ENCODE data around the gene VBP1.

DNA sequence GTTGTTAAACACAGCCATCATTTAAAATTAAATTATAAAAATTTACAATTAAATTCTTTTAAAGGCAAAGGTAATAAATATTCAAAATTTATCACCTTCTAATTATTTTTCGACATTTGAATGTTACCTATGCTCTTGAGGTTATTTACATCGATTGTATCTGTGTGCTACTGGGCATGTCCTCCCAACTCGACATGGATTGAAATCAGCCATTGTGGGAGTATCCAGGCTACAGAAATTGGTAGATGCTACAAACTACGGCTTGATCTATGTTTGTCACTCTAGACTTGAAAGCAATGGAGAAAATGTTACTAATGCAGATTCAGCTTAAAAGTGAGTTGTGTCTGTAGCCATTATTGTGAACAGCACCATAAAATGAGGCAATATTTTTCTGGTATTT is 2.5 kb upstream of the VBP1 start:
- TF ChIP-seq CTCF (IDR thresholded peaks at IDR 0.05 in 4 of 5, conservative IDR thresholded peaks at IDR 0.05 in 1 of 5) (no peak), POLR2A (IDR thresholded peaks at IDR 0.05) (no peak)
